ENCODE results near the gene MED9.

The MED9 gene

DNA sequence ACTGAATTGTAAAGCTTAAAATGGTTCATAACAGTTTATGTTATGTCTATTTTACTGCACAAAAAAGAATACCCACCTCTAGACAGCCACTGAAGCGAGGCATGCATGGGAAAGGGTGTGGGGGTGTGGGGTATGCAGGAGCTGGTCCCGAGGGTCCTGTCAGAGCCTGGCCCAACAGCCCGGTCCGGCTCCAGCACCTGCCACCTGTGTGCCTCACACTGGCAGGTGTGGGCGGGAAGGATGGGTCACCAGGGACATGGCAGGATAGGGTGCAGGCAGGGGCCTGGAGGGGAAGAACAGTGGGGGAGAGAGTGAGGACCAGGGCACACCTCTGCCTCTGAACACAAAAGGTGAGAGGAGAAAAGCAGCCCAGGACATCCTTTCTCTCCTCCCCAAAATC is 42.2 kb downstream of the MED9 start:
- no peak for DNase-seq

DNA sequence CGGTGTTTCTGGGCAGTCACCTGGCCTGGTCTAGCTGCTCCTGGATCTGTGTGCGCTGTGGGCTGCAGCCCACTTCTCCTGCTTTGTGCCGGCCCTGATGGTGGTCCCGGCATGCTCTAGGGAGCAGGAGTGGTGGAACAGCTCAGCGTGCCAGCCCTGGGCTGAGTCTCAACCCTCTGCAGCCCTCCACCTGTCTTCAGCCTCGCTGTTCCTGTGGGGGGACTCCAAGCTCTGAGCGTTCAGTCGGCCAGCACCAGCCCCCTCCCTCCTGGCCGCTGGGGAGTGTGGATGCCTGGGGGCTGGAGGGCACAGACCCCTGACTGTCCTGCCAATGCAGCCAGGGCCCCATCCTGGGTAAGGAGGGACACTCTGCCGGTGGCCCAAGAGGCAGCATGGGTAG is 43.1 kb downstream of the MED9 start:
- no peak for DNase-seq

GRCh38 chr17:17520599-17521232 is 43.9 kb downstream of the MED9 start:
- peak; percentile 5 for DNase-seq

DNA sequence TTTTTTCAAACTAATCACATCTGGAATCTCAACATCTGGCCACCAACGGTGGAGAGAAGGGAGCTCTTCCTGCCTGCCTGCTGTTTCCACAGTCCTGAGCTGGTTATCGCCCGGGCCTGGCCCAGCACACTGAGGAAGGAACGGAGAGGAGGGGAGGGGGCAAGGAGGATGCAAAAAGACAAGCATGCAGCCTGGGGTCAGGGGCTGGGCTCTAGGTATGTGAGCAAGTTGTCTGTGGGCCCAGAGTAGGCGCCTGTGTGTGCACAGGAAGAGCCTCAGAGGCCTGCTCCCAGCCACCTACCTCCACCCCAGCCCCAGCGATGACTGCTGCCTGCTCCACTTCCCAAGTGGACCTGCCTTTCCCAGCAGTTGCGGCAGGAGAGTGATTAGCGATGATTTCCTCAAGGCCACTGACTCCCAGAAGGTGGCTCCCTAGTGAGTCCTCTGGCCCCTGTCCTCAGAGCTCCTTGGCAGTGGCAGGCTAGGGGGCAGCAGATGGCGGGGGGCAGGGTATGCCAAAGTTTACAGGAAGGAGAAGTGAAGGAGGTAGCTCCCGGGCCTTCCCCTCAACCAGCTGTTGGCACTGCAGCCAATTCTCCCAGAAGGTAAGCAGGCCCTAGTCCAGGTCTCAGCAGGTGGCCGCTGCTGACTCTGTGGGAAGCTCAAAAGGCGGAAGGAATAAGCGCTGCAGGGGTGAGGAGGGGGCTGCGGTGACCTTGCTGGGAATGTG is 46.4 kb downstream of the MED9 start:
- no peak for DNase-seq

DNA sequence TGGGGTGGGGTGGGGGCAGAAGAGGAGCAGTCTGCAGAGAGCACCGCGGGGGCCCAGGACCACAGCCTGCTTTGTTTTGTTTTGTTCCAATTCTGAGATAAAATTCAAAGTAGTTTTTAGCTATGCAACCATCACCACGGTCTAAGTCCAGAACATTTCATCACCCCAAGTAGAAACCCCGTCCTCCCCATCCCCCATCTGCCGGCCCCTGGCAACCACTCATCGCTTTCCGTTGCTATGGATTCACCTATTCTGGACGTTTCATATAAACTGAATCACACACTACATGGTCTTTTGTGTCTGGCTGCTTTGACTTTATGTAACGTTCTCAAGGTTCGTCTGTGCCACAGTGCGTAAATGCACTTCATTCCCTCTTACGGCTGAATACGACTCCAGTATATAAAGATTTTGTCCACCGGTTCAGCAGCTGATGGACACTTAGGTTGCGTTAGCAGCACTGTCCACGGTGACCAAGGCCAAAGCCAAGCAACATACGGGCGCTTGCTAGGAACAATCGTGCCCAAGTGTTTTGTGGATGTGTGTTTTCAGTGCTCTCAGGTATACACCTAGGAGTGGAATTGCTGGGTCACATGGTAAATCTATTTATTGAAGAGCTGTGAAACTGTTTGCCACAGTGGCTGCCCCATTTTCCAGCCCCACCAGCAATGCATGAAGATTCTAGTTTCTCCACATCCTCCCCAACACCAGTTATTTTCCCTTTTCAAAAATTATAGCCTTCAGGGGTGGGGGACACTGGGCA is 47.1 kb downstream of the MED9 start:
- DNase-seq: no peak

GRCh38 chr17:17525311-17525710 is 48.5 kb downstream of the MED9 start:
- peak; percentile 17 for DNase-seq

- DNase-seq: no peak
These were observed 49.2 kb downstream of the MED9 start for GRCh38 chr17:17525956-17526355.

DNA sequence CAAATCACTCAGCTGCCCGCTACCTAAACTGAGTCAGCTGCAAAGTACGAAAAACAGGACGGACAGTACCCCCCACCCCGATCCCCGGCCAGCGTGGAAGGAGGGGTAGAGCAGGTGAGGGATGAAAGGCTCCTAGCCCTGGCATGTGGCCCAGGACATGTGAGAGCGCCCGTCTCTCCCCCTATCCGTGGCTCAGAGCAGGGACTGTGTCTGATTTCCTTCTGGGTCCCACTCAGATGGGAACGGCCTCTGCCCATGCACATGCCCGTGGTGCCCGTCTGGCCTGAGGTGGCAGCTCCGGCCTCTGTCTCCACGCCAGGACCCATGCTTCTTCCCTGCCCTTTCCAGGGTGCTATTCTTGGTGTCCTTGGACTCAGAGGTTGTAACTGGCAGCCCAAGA is 49.6 kb downstream of the MED9 start:
- DNase-seq: no peak

- DNase-seq: no peak
These were observed 50.7 kb downstream of the MED9 start for GRCh38 chr17:17527534-17527933.

GRCh38 chr17:17527956-17528500 is 51.2 kb downstream of the MED9 start:
- no peak for DNase-seq

GRCh38 chr17:17528696-17529652 is 52.2 kb downstream of the MED9 start:
- no peak for DNase-seq

DNA sequence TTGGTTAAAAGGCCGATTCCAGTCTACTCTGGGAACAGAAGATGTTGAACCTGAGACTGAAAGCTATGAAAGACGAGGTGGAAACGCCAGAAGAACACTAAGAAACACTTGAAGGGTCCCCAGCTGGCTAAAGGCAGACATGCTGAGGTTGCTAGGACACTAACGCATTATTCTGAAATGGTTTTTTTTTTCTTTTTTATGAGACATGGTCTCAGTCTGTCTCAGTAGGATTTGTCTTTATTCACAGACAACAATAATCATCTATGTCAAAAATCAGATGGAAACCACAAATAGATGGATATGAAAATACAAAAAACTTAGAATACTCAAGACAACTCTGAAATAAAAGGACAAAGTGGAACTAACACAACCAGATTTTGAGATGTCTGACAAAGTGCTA is 54.4 kb downstream of the MED9 start:
- DNase-seq: no peak

DNA sequence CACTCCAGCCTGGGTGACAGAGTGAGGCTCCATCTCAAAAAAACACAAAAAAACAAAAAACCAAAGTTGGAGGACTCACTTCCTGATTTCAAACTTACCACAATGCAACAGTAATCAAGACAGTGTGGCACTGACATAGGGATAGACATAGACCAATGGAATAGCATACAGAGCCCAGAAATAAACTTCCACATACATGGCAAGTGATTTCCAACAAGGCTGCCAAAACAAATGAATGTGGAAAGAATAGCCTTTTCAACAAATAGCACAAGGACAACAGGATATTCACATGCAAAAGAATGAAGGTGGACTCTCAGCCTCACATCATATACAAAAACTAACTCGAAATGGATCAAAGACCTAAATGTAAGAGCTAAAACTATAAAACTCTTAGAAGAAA is 56.2 kb downstream of the MED9 start:
- no peak for DNase-seq

DNA sequence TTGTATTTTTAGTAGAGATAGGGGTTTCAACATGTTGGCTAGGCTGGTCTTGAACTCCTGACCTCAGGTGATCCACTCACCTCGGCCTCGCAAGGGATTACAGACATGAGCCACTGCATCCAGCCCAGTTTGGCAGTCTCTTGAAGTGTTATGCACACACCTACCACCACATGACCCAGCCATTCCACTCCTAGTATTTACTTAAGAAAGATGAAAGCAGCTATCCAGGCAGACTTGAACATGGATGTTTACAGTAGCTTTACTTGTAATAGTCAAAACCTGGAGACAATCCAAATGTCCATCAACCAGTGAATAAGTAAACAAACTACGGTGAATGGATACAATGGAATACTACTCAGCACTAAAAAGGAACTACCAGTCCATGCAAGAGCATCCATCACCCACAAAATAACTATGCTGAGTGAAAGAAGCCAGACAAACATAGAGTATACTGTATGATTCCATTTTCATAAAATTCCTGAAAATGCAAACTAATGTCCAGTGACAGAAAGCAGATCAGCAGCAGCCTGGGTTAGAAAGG is 57.2 kb downstream of the MED9 start:
- DNase-seq: no peak

GRCh38 chr17:17535957-17536356 is 59.2 kb downstream of the MED9 start:
- no peak for DNase-seq

DNA sequence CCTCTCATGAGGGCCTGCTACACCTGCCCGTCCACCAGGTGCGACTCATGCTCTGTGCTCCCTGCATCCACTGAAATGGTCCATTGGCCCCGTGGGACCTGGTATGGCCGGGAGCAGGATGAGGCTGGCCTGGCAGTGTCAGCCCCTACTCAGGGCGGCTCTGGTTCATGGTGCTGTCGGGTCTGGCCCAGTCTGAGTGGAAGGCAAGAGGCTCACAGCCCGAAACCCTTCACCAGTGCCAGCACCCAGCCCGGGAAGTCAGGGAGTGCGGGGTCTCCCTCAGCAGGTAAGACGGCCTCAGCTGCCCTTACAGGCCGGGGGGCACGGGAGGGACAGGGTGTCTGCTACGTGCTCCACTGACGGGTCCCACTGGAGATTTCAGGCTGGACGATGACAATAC is 59.9 kb downstream of the MED9 start:
- no peak for DNase-seq

GRCh38 chr17:17537311-17538099 is 60.7 kb downstream of the MED9 start:
- no peak for DNase-seq

- no peak for DNase-seq
These were observed 61.9 kb downstream of the MED9 start for GRCh38 chr17:17538417-17539391.

GRCh38 chr17:17539591-17539990 is 62.8 kb downstream of the MED9 start:
- DNase-seq: no peak

GRCh38 chr17:17540278-17540906 is 63.6 kb downstream of the MED9 start:
- DNase-seq: no peak
